Measurements from ENCODE around the gene RBCK1. TPM values are rescaled to one million over a fixed set of nuclear protein-coding genes. Genes with fewer than 3 reads are reported as not detected.

Gene RBCK1
- total and polyA plus RNA-seq, 10 of the 15 experiments (the other 5 are each of a cell fraction or from before 2014, with no cell fraction given), result 14.1 to 99.7 (median 76.0) TPM

DNA sequence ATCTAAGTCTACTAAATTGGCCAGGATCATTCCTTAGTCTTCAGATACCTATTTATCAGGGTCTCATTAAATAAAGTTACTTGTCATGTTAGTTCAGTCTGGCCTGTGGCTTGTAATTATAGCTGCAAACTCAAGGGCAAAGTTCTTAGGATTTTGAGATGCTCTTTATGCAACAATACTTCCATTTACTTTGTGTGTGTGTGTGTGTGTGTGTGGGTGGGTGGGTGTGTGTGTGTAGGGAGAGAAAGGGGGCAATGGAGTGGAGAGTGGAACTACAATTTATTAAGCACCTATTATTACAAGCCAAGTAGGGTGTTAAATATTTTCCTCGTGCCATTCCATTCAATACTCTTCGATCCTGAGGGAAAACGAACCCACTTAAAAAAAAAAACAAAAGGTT lies 71.9 kb downstream of the RBCK1 start (continued):
- no peak for TF ChIP-seq ZBTB4 (CRISPR knock-in tag; IDR thresholded peaks at IDR 0.05)
- no peak for TF ChIP-seq KDM1A (IDR thresholded peaks at IDR 0.05; ENCODE audit: borderline replicate concordance)
- no peak for TF ChIP-seq RFX5 (IDR thresholded peaks at IDR 0.05; ENCODE audit: low read depth, low read length)

GRCh38 chr20:481167-481566 lies 73.1 kb downstream of the RBCK1 start:
- H3K9ac ChIP-seq (ENCODE audit: control insufficient read depth, insufficient read depth, low read length), result no peak overlapping the region
- DNase-seq (ENCODE audit: low read depth, low spot score) (no peak), FAIRE-seq (no peak), ATAC-seq (no peak)
- no peaks in the 10 kb centered on the region for H3K9me3 ChIP-seq (replicated peaks; ENCODE audit: control insufficient read depth, insufficient read depth, low read length)
- BruUV-seq (replicated peaks), result no TSS peak
- SMC1A ChIA-PET (ENCODE audit: uncharacterized antibody, unreplicated experiment), result no interaction called here
- WGBS (ENCODE audit: insufficient coverage, insufficient replicate concordance, low lambda C conversion rate, missing lambda C conversion rate), result 100% methylated on average over 1 of the region's 1 CpG
- peaks cover 5 to 23% of the 10 kb centered on the region in 2 experiments for H3K36me3 ChIP-seq (ENCODE audit: control insufficient read depth in 2 of 2, insufficient read depth in 2 of 2, low read length in 1 of 2)
- no peaks in the 10 kb centered on the region for H3K4me1 ChIP-seq (ENCODE audit: control insufficient read depth, insufficient read depth, low read length)
- in situ Hi-C loops (cut with MboI), result no loop called here
- H3K27ac ChIP-seq (ENCODE audit: control insufficient read depth, insufficient read depth), result no peak overlapping the region
- intact Hi-C loops (cut with micrococcal nuclease; ENCODE audit: unreplicated experiment), result no loop called here
- H4K20me1 ChIP-seq (ENCODE audit: control insufficient read depth, insufficient read depth), result no peaks in the 10 kb centered on the region
- no peaks in the 10 kb centered on the region for H3K27me3 ChIP-seq (replicated peaks in 1 of 2; ENCODE audit: control insufficient read depth in 2 of 2, insufficient read depth in 2 of 2, low read length in 1 of 2)
- TF ChIP-seq SUZ12 (IDR thresholded peaks at IDR 0.05; ENCODE audit: unreplicated experiment), result no peak
- TF ChIP-seq, protein P1, sequence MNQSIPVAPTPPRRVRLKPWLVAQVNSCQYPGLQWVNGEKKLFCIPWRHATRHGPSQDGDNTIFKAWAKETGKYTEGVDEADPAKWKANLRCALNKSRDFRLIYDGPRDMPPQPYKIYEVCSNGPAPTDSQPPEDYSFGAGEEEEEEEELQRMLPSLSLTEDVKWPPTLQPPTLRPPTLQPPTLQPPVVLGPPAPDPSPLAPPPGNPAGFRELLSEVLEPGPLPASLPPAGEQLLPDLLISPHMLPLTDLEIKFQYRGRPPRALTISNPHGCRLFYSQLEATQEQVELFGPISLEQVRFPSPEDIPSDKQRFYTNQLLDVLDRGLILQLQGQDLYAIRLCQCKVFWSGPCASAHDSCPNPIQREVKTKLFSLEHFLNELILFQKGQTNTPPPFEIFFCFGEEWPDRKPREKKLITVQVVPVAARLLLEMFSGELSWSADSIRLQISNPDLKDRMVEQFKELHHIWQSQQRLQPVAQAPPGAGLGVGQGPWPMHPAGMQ (IDR thresholded peaks at IDR 0.05; ENCODE audit: borderline replicate concordance), result no peak
- TF ChIP-seq YBX1 (IDR thresholded peaks at IDR 0.05), result no peak
- no peak for TF ChIP-seq JUNB (IDR thresholded peaks at IDR 0.05)
- no peak for TF ChIP-seq MLLT1 (IDR thresholded peaks at IDR 0.05)
- TF ChIP-seq, protein P2, sequence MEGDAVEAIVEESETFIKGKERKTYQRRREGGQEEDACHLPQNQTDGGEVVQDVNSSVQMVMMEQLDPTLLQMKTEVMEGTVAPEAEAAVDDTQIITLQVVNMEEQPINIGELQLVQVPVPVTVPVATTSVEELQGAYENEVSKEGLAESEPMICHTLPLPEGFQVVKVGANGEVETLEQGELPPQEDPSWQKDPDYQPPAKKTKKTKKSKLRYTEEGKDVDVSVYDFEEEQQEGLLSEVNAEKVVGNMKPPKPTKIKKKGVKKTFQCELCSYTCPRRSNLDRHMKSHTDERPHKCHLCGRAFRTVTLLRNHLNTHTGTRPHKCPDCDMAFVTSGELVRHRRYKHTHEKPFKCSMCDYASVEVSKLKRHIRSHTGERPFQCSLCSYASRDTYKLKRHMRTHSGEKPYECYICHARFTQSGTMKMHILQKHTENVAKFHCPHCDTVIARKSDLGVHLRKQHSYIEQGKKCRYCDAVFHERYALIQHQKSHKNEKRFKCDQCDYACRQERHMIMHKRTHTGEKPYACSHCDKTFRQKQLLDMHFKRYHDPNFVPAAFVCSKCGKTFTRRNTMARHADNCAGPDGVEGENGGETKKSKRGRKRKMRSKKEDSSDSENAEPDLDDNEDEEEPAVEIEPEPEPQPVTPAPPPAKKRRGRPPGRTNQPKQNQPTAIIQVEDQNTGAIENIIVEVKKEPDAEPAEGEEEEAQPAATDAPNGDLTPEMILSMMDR (IDR thresholded peaks at IDR 0.05 in 2 of 3, conservative IDR thresholded peaks at IDR 0.05 in 1 of 3; ENCODE audit: control insufficient read depth in 2 of 3, extremely low read depth in 1 of 3, insufficient read depth in 1 of 3, low read depth in 3 of 3, low read length in 3 of 3), result no peak
- TF ChIP-seq SMAD5 (IDR thresholded peaks at IDR 0.05; ENCODE audit: low read depth), result no peak
- no peak for TF ChIP-seq NR2F1 (conservative IDR thresholded peaks at IDR 0.05)
- no peak for TF ChIP-seq HDGF (IDR thresholded peaks at IDR 0.05)
- no peak for TF ChIP-seq SMARCA5 (IDR thresholded peaks at IDR 0.05)
- TF ChIP-seq BACH1 (IDR thresholded peaks at IDR 0.05; ENCODE audit: borderline replicate concordance), result no peak
- no peak for TF ChIP-seq RELA (IDR thresholded peaks at IDR 0.05; ENCODE audit: borderline replicate concordance, partially characterized antibody)
- H3K4me3 ChIP-seq, result no peak overlapping the region
- CTCF ChIA-PET, result interaction anchor here (2.7 kb wide), 1 partner anchor 126 kb away, joined by 15 read pairs; no protein-coding TSS in a partner anchor
- RAD21 ChIA-PET (ENCODE audit: unreplicated experiment), result no interaction called here
- H3K4me2 ChIP-seq (ENCODE audit: control insufficient read depth, insufficient read depth), result no peak overlapping the region
- no peaks in the 10 kb centered on the region for H3K79me2 ChIP-seq (ENCODE audit: control insufficient read depth, insufficient read depth, low read length)
- POLR2A ChIA-PET, result no interaction called here
- H2AFZ ChIP-seq (ENCODE audit: control insufficient read depth, low read depth, low read length), result no peak overlapping the region

Measured in GM12878 (cell line).